NB4 (cell line): ENCODE results near the gene LMO4.
A peak's percentile ranks its signal among the peaks of the same experiment; 100 is the strongest.

Experiments used
- DNase-seq: peaks from one replicate; pipeline ENCODE4 v3.0.0; 2010; ENCODE audit warnings: low read depth
- H3K4me3 ChIP-seq: one replicate; pipeline ENCODE4 v1.5.1; 2011; ENCODE audit warnings: mild to moderate bottlenecking, low read depth, low read length, moderate library complexity
- CTCF ChIP-seq: IDR thresholded peaks from one replicate; pipeline ENCODE4 v1.5.1; 2012; ENCODE audit warnings: low read depth, low read length
- MAX ChIP-seq: IDR thresholded peaks from 2 replicates; pipeline ENCODE4 v1.6.1; 2011; ENCODE audit warnings: low read depth, low read length
- MYC ChIP-seq: IDR thresholded peaks from 2 replicates; pipeline ENCODE4 v1.6.1; 2011; ENCODE audit warnings: low read depth, low read length
- POLR2A ChIP-seq: IDR thresholded peaks from 2 replicates; pipeline ENCODE4 v1.6.1; 2011; ENCODE audit warnings: mild to moderate bottlenecking; ENCODE audit not compliant: insufficient read length; ENCODE audit errors: extremely low read depth

LMO4 gene

DNA sequence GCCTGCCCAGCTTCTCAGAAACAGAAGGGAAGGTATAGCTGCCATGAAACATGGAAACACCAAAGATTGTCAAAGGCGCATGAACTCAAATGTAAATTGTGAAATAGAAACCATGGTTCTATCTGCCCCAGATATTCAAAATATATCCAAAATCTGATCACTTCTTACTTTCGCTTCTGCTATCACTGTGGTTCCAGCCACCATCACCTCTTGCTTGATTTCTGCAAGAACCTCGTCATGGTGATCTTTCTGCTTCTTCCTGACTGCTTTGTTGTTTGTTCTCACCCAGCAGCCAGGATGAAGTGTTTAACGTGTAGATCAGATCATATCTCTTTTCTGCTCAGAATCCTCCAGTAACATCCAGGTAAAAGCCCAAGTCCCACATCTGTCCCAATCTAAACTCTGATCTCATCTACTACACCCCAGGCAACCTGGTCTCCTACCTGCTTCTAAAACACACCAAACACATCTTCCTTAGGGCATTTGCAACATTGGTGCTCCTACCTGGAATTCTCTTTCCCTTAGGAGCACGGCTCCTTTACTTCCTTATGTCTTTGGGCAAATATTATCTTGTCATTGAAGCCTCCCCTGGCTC lies 10.5 kb upstream of the LMO4 start:
- H3K4me3 ChIP-seq, result no peak overlapping the region
- DNase-seq, result no peak
- TF ChIP-seq MAX (no peak), POLR2A (no peak), CTCF (no peak), MYC (no peak)

DNA sequence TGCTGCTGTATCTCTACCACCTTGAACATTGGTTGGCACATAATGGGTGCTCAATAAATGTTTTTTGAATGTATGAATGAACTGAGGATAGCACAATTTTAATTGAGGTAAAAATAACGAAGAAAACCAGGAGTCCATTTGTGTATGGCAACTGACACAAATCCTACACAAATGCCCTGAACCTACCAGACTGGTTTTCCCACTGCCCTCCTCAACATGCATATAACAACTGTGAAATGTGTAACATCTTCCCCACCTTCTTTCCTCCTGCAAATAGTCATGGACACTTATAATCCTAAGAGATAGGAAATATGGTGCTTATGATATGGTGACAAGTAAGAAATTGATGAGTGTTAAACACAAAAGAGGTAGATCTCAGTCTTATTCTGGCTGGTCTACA lies 9.9 kb upstream of the LMO4 start:
- no peak for TF ChIP-seq CTCF
- no peak for TF ChIP-seq MYC
- no peak for TF ChIP-seq MAX
- TF ChIP-seq POLR2A, result no peak
- no peak overlapping the region for H3K4me3 ChIP-seq
- no peak for DNase-seq

DNA sequence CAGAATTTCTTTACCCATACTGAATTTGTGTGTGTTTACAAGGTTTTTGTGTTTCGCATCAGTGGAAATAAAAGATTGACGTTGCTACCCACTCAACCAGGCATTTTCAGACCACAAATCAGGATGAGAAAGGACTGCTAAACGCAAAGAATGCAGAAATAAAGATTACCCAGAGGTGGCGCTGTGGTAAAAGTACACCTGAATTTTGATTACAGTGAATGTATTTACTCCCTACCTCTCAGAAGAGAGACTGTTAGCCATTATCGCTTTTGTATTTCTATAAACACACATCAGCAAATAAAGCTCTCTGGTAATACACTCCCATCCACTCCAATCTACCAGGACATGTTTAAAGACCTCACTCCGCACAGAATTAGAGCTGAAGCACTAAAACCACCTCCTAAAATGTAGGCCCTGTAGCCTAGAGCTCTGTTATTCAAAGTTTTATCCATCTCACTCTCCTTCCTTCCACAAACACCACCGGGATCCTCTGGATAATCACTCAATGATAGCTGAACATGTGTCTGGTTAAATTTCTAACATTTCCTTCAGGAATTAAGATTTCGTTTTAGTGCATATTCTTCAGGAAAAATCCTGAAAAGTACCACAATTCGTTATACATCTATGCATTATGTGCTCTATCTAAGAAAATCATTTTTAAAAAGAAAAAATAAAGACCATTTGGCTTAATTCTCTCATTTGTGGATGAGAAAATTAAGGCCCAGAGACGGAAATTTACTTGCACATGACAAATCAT lies 2.5 kb upstream of the LMO4 start:
- no peak for TF ChIP-seq MAX
- no peak for TF ChIP-seq POLR2A
- TF ChIP-seq CTCF, result peak; percentile 42
- peak; percentile 64 for DNase-seq
- no peak overlapping the region for H3K4me3 ChIP-seq

- H3K4me3 ChIP-seq, result peak overlapping the region; percentile 63
- DNase-seq, result no peak
- no peak for TF ChIP-seq MYC
- TF ChIP-seq CTCF, result no peak
- no peak for TF ChIP-seq POLR2A
- no peak for TF ChIP-seq MAX
Observed at GRCh38 chr1:87327376-87328271, 1.1 kb upstream of the LMO4 start.

GRCh38 chr1:87329051-87329525 lies 408 bp downstream of the LMO4 start:
- DNase-seq, result peak; percentile 69
- TF ChIP-seq CTCF, result no peak
- TF ChIP-seq MYC, result no peak
- no peak for TF ChIP-seq MAX
- no peak for TF ChIP-seq POLR2A
- peak overlapping the region; percentile 67 for H3K4me3 ChIP-seq
